ENCODE data around the gene SP7.
A peak's percentile ranks its signal among the peaks of the same experiment; 100 is the strongest.

Gene SP7

DNA sequence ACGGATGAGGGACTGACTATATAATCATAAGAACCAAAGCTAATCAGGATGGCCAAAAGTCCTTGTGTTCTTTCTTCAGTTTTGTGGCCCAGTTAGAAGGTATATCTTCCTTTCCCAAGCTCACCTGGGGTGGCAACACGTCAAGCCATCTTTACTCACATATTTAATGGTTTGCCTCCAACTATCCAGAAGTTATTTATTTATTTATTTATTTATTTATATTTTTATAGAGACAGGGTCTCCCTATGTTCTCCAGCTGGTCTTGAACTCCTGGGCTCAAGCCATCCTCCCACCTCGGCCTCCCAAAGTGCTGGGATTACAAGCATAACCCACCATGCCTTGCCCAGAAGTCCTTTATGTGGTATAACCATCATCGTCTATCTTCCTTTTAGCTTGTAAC, 11.8 kb upstream of the SP7 start:
- Histone ChIP-seq H3K27me3 (ENCODE audit: control insufficient read depth in 2 of 2, insufficient read depth in 2 of 2, low read length in 2 of 2) (no peaks in the 10 kb centered on the region), H3K4me3 (ENCODE audit: low read length in 2 of 2) (no peak overlapping the region), H3K9me3 (ENCODE audit: control insufficient read depth in 2 of 2, low read length in 2 of 2) (no peaks in the 10 kb centered on the region), H3K9ac (ENCODE audit: low read depth in 1 of 2, low read length in 2 of 2) (no peak overlapping the region), H3K4me1 (ENCODE audit: control insufficient read depth in 2 of 2, insufficient read depth in 2 of 2, low read length in 2 of 2) (peaks cover 9 to 11% of the 10 kb centered on the region in 2 donors), H3K27ac (ENCODE audit: low read depth in 2 of 2, low read length in 2 of 2) (no peak overlapping the region), H3K36me3 (ENCODE audit: control insufficient read depth in 2 of 2, insufficient read depth in 2 of 2, low read length in 2 of 2) (no peaks in the 10 kb centered on the region)

DNA sequence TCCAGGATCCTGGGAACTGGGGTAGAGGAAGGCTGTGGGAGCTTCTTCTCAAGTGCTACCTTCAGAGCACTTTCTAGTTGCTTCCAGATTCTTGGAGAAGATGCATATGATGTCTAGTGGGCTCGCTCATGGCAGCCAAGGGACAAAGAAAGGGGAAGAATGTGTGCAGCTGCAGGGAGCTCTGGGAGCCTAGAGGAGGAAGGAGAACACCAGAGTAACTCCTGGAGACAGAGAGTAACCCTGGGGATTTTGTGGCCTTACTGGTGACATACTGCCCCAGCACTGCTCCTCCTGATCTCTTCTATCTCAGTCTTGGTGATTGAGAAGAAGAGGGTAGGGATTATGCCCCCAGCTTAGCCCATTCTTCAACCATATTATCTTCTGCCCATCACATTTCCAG, 10.3 kb upstream of the SP7 start:
- no peaks in the 10 kb centered on the region for H3K9me3 ChIP-seq (ENCODE audit: control insufficient read depth in 2 of 2, low read length in 2 of 2)

DNA sequence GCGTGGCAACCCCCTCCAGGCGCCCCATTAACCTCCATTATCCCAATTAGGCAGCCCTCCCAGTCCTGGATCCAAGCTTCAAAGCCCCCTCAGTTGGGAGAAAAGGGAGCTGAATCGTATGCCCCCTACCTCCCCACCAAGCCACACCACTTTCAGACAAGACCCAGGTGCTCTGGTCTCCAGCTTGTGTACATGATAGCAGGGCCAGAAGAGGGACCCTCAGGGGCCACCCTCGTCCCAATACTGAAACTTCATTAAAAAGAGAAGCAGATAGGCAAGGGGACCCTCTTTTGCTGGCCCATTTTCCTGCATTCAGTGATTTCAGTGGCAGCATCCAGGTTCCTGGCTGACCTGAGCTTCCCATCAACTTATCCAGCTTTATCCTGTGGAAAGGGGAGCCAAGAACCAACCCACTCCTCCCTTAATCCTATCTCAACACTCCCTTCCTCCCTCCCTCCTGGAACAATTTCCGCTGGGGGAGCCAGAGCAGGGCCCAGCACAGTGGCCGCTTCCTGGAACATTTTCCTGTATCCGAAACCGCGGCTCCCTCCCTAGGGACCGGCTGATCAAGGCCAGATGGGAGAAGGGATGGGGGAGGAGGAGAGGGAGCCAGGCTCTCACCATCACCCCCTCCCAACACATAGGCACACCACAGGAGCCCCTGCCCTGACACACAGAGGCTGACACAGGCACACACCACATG, 9.5 kb upstream of the SP7 start:
- peak overlapping the region in 1 of 2 donors; percentile 78 for H3K4me3 ChIP-seq (ENCODE audit: low read length in 2 of 2)
- peak overlapping the region in 1 of 2 donors; percentile 57 for H3K9ac ChIP-seq (ENCODE audit: low read depth in 1 of 2, low read length in 2 of 2)
- no peaks in the 10 kb centered on the region for H3K27me3 ChIP-seq (ENCODE audit: control insufficient read depth in 2 of 2, insufficient read depth in 2 of 2, low read length in 2 of 2)
- H3K36me3 ChIP-seq (ENCODE audit: control insufficient read depth in 2 of 2, insufficient read depth in 2 of 2, low read length in 2 of 2): no peaks in the 10 kb centered on the region
- peak overlapping the region in 1 of 2 donors; percentile 52 for H3K27ac ChIP-seq (ENCODE audit: low read depth in 2 of 2, low read length in 2 of 2)
- peaks cover 6 to 8% of the 10 kb centered on the region in 2 donors for H3K4me1 ChIP-seq (ENCODE audit: control insufficient read depth in 2 of 2, insufficient read depth in 2 of 2, low read length in 2 of 2)
- no peaks in the 10 kb centered on the region for H3K9me3 ChIP-seq (ENCODE audit: control insufficient read depth in 2 of 2, low read length in 2 of 2)

More for the DNA sequence above, 10.3 kb upstream of the SP7 start:
- H3K4me3 ChIP-seq (ENCODE audit: low read length in 2 of 2): no peak overlapping the region
- no peaks in the 10 kb centered on the region for H3K27me3 ChIP-seq (ENCODE audit: control insufficient read depth in 2 of 2, insufficient read depth in 2 of 2, low read length in 2 of 2)
- no peak overlapping the region for H3K27ac ChIP-seq (ENCODE audit: low read depth in 2 of 2, low read length in 2 of 2)
- H3K4me1 ChIP-seq (ENCODE audit: control insufficient read depth in 2 of 2, insufficient read depth in 2 of 2, low read length in 2 of 2): peaks cover 6 to 8% of the 10 kb centered on the region in 2 donors
- H3K9ac ChIP-seq (ENCODE audit: low read depth in 1 of 2, low read length in 2 of 2): no peak overlapping the region
- H3K36me3 ChIP-seq (ENCODE audit: control insufficient read depth in 2 of 2, insufficient read depth in 2 of 2, low read length in 2 of 2): no peaks in the 10 kb centered on the region

DNA sequence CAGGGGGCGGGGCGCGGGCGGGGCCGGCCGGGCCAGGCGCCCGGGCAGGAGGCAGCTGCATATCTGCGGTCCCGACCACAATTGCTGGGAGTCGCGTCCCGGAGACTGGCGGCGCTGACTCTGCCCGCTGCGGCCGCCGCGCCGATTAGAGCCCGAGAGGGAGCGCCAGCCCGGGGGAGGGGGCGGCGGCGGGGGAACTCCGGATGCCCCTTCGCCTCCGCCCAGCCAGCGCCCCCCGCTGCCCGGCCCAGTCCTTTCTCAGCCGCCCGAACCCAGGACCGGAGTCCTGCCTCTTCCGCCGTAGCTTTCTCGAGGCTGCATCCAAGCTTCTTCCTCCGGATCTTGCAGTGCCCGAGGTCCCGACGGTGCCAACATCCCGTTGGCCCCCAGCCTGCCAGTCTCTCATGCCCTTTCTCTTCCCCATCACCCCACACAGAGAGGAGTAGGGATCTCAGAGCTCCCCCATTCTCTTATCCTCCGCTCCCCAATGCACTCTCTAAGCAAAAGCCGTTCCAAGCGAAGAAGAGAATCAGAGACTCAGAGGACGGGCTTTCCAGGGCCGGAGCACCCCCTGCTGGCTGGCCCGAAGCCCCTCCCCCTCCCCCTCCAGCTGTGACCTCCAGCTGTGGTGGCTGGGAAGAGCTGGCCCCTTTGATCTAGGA, 8.8 kb upstream of the SP7 start:
- Histone ChIP-seq H3K36me3 (ENCODE audit: control insufficient read depth in 2 of 2, insufficient read depth in 2 of 2, low read length in 2 of 2) (no peaks in the 10 kb centered on the region), H3K9ac (ENCODE audit: low read depth in 1 of 2, low read length in 2 of 2) (peak overlapping the region; percentile 57 to 61), H3K27me3 (ENCODE audit: control insufficient read depth in 2 of 2, insufficient read depth in 2 of 2, low read length in 2 of 2) (no peaks in the 10 kb centered on the region), H3K27ac (ENCODE audit: low read depth in 2 of 2, low read length in 2 of 2) (peak overlapping the region; percentile 45 to 52), H3K9me3 (ENCODE audit: control insufficient read depth in 2 of 2, low read length in 2 of 2) (no peaks in the 10 kb centered on the region), H3K4me1 (ENCODE audit: control insufficient read depth in 2 of 2, insufficient read depth in 2 of 2, low read length in 2 of 2) (peaks cover 6 to 8% of the 10 kb centered on the region in 2 donors), H3K4me3 (ENCODE audit: low read length in 2 of 2) (peak overlapping the region; percentile 59 to 78)

DNA sequence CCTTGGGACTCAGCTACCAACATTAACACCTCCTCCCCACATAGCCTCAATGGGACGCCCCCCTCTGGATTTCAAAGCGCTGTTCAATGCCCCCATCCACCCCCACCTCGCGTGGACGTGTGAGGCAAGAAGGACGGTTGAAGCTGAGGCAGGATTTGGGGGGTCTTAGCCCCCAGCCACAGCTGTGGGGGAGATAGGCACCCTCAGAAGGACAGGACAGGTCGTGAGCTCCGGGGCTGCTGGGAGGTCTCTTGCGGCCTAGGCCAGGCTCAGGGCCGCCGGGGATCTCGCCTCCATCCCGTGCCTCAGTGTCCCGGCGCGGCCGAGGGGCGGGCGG, 8.3 kb upstream of the SP7 start:
- peak overlapping the region; percentile 42 to 56 for H3K4me3 ChIP-seq (ENCODE audit: low read length in 2 of 2)
- no peaks in the 10 kb centered on the region for H3K36me3 ChIP-seq (ENCODE audit: control insufficient read depth in 2 of 2, insufficient read depth in 2 of 2, low read length in 2 of 2)
- no peaks in the 10 kb centered on the region for H3K9me3 ChIP-seq (ENCODE audit: control insufficient read depth in 2 of 2, low read length in 2 of 2)
- H3K9ac ChIP-seq (ENCODE audit: low read depth in 1 of 2, low read length in 2 of 2): peak overlapping the region in 1 of 2 donors; percentile 47
- H3K27ac ChIP-seq (ENCODE audit: low read depth in 2 of 2, low read length in 2 of 2): no peak overlapping the region
- H3K4me1 ChIP-seq (ENCODE audit: control insufficient read depth in 2 of 2, insufficient read depth in 2 of 2, low read length in 2 of 2): peaks cover 6 to 8% of the 10 kb centered on the region in 2 donors
- no peaks in the 10 kb centered on the region for H3K27me3 ChIP-seq (ENCODE audit: control insufficient read depth in 2 of 2, insufficient read depth in 2 of 2, low read length in 2 of 2)

DNA sequence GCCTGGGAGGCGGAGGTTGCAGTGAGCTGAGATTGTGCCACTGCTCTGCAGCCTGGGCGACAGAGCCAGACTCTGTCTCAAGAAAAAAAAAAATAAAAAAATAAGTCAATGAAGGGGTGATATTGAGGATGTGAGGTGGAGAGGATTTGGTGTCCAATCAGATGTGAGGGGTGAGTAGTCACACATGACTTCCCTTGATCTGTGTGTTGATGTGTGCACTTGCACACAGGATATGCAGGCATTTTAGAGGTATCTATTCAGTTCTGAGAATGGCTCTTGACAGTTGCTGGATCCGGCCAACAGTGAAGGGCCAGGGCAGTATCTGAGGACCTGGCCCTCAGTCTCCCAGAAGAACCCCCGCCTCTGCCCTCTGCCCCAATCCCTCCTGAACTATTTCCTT, 7.8 kb upstream of the SP7 start:
- Histone ChIP-seq H3K27ac (ENCODE audit: low read depth in 2 of 2, low read length in 2 of 2) (no peak overlapping the region), H3K9ac (ENCODE audit: low read depth in 1 of 2, low read length in 2 of 2) (no peak overlapping the region), H3K4me3 (ENCODE audit: low read length in 2 of 2) (no peak overlapping the region)

DNA sequence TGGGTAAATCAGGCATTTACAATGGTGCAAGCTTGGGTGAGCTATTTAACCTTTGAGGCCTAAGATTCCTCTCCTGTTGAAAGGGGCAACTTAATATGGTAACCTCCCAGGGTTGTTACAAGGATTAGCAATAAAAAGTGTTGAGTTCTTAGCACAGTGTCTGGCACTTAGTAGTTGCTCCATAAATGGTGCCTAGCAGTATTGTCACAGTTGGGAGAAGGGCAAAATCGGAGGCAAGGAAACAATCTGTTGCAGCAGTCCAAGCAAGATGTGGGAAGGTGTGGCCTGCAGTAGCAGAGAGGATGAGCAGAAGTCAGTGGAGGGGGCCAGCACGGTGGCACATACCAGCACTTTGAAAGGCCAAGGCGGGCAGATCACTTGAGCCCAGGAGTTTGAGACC, 7.3 kb upstream of the SP7 start:
- H3K4me1 ChIP-seq (ENCODE audit: control insufficient read depth in 2 of 2, insufficient read depth in 2 of 2, low read length in 2 of 2): peaks cover 6 to 8% of the 10 kb centered on the region in 2 donors
- no peak overlapping the region for H3K9ac ChIP-seq (ENCODE audit: low read depth in 1 of 2, low read length in 2 of 2)
- H3K4me3 ChIP-seq (ENCODE audit: low read length in 2 of 2): no peak overlapping the region
- no peaks in the 10 kb centered on the region for H3K36me3 ChIP-seq (ENCODE audit: control insufficient read depth in 2 of 2, insufficient read depth in 2 of 2, low read length in 2 of 2)
- H3K27me3 ChIP-seq (ENCODE audit: control insufficient read depth in 2 of 2, insufficient read depth in 2 of 2, low read length in 2 of 2): peaks cover 0 to 3% of the 10 kb centered on the region in 2 donors
- no peaks in the 10 kb centered on the region for H3K9me3 ChIP-seq (ENCODE audit: control insufficient read depth in 2 of 2, low read length in 2 of 2)
- no peak overlapping the region for H3K27ac ChIP-seq (ENCODE audit: low read depth in 2 of 2, low read length in 2 of 2)

More for the DNA sequence above, 7.8 kb upstream of the SP7 start:
- H3K4me1 ChIP-seq (ENCODE audit: control insufficient read depth in 2 of 2, insufficient read depth in 2 of 2, low read length in 2 of 2): peaks cover 6 to 8% of the 10 kb centered on the region in 2 donors
- no peaks in the 10 kb centered on the region for H3K9me3 ChIP-seq (ENCODE audit: control insufficient read depth in 2 of 2, low read length in 2 of 2)
- H3K27me3 ChIP-seq (ENCODE audit: control insufficient read depth in 2 of 2, insufficient read depth in 2 of 2, low read length in 2 of 2): no peaks in the 10 kb centered on the region
- H3K36me3 ChIP-seq (ENCODE audit: control insufficient read depth in 2 of 2, insufficient read depth in 2 of 2, low read length in 2 of 2): no peaks in the 10 kb centered on the region

DNA sequence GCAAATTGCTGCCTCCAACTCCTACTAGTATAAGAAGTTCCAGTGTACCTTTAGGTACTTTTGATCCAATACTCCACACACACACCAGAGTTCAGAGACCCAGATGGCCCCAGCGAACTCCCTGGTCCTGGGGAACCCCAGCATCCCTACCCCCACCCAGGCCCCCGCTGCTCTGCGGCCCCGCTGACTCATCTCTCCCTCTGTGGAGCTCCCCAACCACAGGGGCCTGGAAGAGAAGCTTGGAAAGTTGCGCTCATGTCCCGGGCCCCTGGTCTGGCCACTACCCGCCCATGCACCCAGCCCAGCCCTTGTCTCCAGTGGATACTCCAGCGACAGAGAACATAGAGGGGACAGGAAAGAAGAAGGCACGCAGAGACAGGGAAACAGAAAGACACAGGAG, 4.2 kb upstream of the SP7 start:
- no peaks in the 10 kb centered on the region for H3K36me3 ChIP-seq (ENCODE audit: control insufficient read depth in 2 of 2, insufficient read depth in 2 of 2, low read length in 2 of 2)
- no peak overlapping the region for H3K4me3 ChIP-seq (ENCODE audit: low read length in 2 of 2)
- H3K4me1 ChIP-seq (ENCODE audit: control insufficient read depth in 2 of 2, insufficient read depth in 2 of 2, low read length in 2 of 2): peaks cover 4 to 6% of the 10 kb centered on the region in 2 donors
- H3K9me3 ChIP-seq (ENCODE audit: control insufficient read depth in 2 of 2, low read length in 2 of 2): no peaks in the 10 kb centered on the region
- H3K27me3 ChIP-seq (ENCODE audit: control insufficient read depth in 2 of 2, insufficient read depth in 2 of 2, low read length in 2 of 2): peaks cover 9 to 24% of the 10 kb centered on the region in 2 donors
- H3K27ac ChIP-seq (ENCODE audit: low read depth in 2 of 2, low read length in 2 of 2): no peak overlapping the region
- no peak overlapping the region for H3K9ac ChIP-seq (ENCODE audit: low read depth in 1 of 2, low read length in 2 of 2)

DNA sequence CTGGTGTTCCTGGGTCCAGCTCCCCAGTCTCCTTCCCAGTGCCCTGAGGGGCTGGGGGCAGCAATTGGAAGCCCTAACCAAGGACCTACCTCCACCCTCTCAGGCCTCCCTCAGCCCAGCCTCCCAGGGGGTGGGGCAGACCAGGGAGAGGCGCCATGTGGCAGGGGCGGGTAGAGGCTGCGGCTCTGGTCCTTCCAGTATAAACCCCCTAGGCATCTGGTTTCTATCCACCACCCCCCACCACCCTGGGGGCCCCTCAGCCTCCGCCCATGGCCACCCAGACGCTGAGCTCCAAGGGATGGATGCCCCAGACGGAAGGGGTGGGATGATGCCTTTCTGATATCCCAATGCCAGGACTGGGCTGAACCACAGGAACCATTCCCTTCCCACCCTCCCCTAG, 2.8 kb upstream of the SP7 start:
- H3K36me3 ChIP-seq (ENCODE audit: control insufficient read depth in 2 of 2, insufficient read depth in 2 of 2, low read length in 2 of 2): no peaks in the 10 kb centered on the region
- H3K4me1 ChIP-seq (ENCODE audit: control insufficient read depth in 2 of 2, insufficient read depth in 2 of 2, low read length in 2 of 2): no peaks in the 10 kb centered on the region
- no peak overlapping the region for H3K27ac ChIP-seq (ENCODE audit: low read depth in 2 of 2, low read length in 2 of 2)
- H3K4me3 ChIP-seq (ENCODE audit: low read length in 2 of 2): no peak overlapping the region
- H3K9ac ChIP-seq (ENCODE audit: low read depth in 1 of 2, low read length in 2 of 2): no peak overlapping the region
- peaks cover 12 to 24% of the 10 kb centered on the region in 2 donors for H3K27me3 ChIP-seq (ENCODE audit: control insufficient read depth in 2 of 2, insufficient read depth in 2 of 2, low read length in 2 of 2)
- no peaks in the 10 kb centered on the region for H3K9me3 ChIP-seq (ENCODE audit: control insufficient read depth in 2 of 2, low read length in 2 of 2)

DNA sequence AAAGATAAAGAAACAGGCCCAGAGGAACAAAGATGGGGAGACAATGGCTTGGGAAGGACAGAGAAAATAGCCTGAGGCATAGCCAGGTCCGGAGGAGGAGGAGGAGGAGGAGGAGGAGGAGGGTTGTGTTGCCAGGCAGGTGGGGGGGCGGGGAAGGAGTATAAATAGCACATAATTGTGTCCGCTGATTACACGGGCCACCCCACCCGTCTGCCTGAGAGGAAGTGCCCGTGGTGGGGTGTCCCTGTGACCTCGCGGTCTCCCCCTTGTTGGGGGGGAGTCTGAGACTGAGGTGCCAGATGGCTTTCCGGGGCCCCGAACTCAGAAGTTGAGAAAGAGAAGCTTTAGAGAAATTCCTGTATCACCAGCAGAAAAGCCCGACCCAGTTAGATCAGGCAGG, 1.9 kb upstream of the SP7 start:
- Histone ChIP-seq H3K4me1 (ENCODE audit: control insufficient read depth in 2 of 2, insufficient read depth in 2 of 2, low read length in 2 of 2) (no peaks in the 10 kb centered on the region), H3K9ac (ENCODE audit: low read depth in 1 of 2, low read length in 2 of 2) (no peak overlapping the region), H3K4me3 (ENCODE audit: low read length in 2 of 2) (no peak overlapping the region), H3K36me3 (ENCODE audit: control insufficient read depth in 2 of 2, insufficient read depth in 2 of 2, low read length in 2 of 2) (no peaks in the 10 kb centered on the region), H3K27ac (ENCODE audit: low read depth in 2 of 2, low read length in 2 of 2) (no peak overlapping the region), H3K9me3 (ENCODE audit: control insufficient read depth in 2 of 2, low read length in 2 of 2) (no peaks in the 10 kb centered on the region), H3K27me3 (ENCODE audit: control insufficient read depth in 2 of 2, insufficient read depth in 2 of 2, low read length in 2 of 2) (peaks cover 12 to 26% of the 10 kb centered on the region in 2 donors)

Data from mucosa of rectum (tissue), 2 donors.